Measurements from ENCODE around the gene TREH.
"Not testable (repeated sequence)": the region's sequence is repeated elsewhere in the genome, so short reads cannot be mapped to it uniquely, and the experiment has no call there.

Gene TREH

DNA sequence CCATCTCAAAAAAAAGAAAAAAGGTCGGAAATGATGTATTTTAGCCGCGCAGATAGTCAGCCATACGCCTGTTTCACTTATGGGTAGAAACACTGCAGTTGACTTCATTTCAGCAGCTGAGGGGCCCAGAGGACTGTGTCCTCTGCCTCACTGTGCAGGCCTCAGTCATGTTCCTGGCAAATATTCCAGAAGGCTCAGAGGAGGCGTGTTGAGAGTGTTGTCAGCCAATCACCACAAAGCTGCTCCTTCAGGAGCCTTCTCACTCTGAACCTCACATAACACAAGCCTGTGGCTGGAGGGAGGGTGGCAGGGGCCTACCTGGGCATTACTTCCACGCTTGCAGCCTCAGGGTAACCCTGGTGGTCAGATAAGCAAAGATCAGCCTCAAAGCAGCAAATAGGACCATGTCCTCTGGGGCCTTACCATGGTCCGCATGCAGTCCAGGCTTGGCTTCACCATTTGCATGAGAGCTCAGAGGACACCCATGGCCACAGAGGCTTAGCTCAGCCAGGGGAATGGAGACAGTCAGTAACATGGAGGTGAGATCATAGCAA, 17.3 kb upstream of the TREH start:
- DNase-seq (ENCODE audit: low read depth): no peak

DNA sequence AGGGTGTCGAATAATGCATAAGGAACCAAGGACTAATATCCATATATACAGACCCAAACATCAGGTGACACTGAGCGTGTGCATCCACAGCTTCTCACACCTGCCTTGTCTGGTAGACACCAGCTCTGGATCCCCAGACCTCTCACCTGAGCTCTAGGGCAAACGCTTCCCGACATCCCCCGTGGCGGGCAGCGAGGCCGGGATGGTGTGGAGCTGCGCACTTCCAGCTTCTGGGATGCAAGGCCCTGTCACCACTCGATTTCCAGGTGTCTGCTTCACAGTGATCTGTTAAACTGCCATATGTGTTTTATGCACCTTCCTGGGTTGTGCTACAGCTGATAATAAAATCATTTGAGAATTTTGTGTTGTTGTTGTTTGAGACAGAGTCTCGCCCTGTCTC, 15.3 kb upstream of the TREH start:
- no peak for DNase-seq (ENCODE audit: low read depth)

DNA sequence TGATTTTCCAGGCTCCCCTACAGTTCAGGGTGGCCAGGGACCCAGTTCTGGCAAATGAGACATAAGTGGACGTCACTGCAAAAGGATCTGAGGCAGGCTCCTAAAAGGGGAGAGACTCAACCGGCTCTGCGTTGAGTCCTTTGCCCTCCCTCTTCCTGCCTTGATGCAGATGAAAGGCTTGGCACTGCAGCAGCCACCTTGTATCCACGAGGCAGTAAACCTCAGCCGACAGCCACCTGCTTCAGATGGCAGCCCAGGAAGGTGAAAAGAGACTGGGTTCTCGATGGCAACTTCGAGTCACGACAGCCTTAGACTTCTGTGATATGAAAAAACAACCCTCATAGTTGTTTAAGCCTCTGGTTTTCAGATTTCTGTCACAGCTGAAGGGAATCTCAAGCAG, 14.7 kb upstream of the TREH start:
- DNase-seq (ENCODE audit: low read depth): no peak

DNA sequence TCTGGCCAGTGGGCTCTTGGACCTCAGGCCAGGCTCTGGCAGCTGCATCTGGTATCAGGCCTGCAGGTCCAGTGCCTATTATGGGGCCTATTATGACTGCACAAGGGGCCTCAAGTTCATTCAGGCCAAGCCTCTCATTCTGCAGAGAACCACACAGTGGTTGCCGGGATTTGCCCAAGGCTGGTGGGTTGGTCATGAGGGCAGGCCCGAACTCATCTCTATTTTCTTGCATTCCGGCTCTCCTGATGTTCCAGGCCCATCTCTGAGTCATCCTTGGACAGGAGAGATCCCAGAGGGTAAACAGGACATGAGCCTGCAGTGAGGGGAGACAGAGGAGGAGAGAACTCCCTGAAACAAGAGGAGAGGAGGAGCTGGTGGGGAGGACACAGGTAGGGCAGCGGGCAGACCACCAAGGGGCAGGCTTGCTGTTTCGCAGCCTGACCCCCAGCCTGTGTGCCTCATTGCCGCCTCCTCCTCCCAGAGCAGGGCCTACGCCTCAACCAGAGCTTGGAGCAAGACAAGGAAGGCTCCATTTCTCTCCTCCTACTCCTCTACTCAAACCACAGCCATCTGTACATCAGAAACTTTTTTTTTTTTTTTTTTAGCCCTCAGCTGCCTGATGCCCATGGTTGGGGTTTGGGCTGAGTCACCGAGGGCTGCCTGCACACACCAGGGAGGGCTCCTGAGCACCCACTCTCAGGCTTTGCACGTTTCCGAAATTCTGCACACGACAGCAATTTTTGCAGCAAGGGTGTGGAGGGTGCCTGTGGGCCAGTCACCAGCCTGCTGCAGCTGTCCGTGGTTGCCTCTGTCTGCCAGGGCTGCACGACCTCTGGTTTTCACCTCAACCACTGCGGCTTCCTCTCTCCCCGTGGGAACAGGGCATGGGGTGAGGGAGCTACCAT, 12.7 kb upstream of the TREH start:
- peak; percentile 42 for DNase-seq (ENCODE audit: low read depth)

DNA sequence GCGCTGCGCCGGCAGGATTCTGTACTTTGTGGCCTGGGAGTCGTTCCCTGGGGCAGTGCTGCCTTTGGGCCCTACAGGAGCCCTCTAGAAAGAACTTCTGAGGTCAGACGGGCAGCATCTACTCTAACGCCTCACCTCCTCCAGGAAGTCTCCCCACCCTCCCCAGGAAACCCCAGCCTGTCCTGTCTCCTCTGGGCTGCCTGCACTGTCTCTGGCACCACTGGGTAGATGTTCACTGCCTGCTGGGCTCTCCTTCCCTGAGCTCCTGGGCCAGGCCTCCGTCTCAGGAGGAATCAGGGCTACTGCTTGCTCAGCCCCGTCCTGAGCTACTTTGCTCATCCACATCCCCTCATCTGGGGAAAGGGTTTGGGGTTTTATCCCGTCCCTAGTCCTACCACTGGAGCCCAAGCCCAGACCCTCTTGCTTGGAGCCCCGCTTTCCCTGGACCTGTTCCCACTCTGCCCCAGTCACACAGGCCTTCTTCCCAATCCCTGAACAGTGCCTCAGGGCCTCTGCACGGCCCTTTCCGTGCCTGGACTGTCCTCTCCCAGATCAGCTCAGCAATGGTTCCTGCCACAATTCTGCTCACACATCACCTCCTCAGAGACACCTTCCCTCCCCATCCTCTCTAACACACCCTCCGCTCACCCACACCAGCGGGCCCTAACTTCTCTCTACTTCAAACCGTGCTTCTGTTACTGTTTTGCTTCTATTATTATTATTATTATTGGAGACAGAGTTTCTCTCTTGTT, 11.3 kb upstream of the TREH start:
- no peak for DNase-seq (ENCODE audit: low read depth)

DNA sequence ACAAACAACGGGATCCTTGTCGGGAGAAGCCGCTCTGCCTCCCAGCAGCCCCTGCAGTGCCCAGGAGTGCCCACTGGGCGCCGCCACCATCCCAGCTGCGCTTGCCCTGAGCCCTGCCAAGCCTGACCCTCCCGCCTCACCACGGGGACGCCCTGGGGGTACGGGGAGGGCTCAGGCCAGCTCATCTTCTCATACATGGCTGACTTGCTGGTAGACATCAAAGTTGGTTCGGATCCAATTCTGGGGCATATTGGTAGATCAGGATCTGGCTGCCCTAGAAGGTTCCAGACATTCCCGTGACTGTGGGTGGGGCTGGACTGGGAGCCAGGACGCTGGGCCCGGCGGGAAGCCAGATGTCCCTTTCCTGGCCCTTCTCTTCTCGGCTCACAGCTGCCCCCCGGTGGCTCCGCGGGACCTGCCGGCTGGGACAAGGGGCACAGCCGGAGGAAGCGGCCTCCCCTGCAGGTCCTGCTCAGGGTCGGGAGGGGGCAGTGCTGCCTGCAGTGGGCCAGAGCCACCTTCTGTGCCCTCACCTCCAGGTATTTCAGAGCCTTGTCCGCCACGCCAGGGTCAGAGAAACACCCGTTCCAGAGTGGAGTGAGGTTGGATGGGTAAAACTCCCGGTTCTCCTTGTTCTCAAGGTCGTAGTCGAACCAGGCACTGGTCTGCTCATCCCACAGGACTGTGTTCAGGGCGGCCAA, 10.6 kb upstream of the TREH start:
- DNase-seq (ENCODE audit: low read depth): peak; percentile 67

DNA sequence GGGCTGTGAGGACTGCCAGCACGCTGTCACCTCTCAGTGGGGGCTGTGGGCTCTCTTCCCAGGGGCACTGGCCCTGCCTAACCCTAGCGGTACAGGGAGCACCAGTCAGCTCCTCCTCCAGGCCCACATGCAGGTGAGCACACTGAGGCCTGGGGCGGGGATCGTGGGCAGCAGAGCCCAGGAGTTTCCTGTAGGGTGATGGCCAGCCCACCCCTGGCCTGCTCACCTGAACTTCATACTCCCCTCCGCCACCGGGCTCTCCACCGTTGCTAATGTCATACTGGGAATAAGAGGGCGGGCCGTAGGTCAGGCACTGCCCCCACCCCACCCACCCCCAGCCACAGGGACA, 10.0 kb upstream of the TREH start:
- DNase-seq (ENCODE audit: low read depth): no peak

DNA sequence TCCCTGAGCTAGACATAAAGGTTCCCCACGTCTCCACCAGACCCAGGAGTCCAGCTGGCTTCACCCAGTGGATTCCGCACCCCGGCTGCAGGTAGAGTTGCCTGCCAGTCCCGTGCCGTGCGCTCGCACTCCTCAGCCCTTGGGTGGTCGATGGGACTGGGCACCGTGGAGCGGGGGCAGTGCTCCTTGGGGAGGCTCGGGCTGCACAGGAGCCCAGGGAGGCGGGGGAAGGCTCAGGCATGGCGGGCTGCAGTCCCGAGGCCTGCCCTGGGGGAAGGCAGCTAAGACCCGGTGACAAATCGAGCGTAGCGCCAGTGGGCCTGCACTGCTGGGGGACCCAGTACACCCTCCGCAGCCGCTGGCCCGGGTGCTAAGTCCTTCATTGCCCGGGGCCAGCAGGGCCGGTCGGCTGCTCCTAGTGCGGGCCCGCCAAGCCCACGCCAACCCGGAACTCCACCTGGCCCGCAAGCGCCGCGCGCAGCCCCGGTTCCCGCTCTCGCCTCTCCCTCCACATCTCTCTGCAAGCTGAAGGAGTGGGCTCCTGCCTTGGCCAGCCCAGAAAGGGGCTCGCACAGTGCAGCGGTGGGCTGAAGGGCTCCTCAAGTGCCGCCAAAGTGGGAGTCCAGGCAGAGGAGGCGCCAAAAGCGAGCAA, 9.5 kb upstream of the TREH start:
- DNase-seq (ENCODE audit: low read depth): no peak

DNA sequence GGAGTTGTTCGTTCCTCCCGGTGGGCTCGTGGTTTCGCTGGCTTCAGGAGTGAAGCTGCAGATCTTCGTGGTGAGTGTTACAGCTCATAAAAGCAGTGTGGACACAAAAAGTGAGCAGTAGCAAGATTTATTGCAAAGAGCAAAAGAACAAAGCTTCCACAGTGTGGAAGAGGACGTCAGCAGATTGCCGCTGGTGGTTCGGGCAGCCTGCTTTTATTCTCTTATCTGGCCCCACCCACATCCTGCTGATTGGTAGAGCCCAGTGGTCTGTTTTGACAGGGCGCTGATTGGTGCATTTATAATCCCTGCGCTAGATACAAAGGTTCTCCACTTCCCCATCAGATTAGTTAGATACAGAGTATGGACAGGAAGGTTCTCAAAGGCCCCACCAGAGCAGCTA, 8.9 kb upstream of the TREH start:
- DNase-seq (ENCODE audit: low read depth): not testable (repeated sequence)

DNA sequence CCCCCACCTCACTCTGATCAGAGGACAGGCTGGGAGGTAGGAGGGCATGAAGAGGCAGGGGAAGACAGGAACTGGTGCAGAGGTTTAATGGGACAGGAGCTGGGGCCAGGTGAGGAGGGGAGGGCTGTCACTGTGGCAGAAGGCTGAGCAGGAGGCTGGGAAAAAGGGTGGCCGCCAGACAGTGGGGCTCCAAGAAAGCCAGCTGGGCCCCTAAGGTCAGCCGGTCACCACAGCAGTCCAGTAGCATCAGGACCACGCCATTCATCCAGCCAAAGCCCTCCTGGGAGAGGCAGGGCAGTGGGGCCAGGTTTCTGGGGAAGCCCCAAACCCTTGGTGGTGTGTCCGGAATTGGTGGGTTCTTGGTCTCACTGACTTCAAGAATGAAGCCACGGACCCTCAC, 8.5 kb upstream of the TREH start:
- no peak for DNase-seq (ENCODE audit: low read depth)

DNA sequence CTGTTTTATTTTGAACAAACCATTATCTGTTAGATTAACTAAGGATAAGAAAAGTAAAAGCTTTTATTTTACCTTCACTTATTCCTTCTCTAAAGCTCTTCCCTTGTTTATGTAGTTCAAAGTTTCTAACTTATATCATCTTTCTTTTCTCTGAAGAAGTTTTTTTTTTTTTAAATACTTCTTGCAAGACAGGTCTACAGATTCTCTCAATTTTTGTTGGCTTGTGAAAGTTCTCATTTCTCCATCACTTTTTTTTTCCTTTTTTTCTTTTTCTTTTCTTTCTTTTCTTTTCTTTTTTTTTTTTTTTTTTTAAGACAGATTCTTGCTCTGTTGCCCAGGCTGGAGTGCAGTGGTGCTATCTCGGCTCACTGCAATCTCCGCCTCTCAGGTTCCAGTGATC, 4.7 kb upstream of the TREH start:
- DNase-seq (ENCODE audit: low read depth): no peak

DNA sequence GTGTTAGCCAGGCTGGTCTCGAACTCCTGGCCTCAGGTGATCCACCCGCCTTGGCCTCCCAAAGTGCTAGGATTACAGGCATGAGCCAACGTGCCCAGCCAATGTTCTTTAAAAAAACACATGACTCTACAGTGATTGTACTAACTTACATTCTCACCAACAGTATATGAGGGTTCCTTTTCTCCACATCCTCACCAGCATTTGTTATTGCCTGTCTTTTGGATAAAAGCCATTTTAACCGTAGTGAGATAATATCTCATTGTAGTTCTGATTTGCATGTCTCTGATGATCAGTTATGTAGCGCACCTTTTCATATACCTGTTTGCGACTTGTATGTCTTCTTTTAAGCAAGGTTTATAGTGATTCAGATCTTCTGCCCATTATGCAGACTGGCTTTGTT, 3.5 kb upstream of the TREH start:
- DNase-seq (ENCODE audit: low read depth): not testable (repeated sequence)

DNA sequence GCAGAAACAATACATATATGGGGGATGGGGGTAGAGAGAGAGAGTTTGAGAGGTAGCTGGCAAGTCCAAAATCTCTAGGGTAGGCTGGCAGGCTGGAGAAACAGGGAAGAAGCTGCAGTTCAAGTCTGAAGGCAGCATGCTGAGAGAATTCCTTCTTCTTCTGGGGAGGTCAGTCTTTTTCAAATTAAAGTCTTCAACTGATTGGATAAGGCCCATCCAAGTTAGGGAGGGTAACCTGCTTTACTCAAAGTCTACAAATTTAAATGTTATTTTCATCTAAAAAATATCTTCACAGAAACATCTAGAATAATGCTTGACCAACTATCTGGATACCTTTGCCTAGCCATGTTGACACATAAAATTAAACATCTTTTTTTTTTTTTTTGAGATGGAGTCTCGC, 2.9 kb upstream of the TREH start:
- no peak for DNase-seq (ENCODE audit: low read depth)

DNA sequence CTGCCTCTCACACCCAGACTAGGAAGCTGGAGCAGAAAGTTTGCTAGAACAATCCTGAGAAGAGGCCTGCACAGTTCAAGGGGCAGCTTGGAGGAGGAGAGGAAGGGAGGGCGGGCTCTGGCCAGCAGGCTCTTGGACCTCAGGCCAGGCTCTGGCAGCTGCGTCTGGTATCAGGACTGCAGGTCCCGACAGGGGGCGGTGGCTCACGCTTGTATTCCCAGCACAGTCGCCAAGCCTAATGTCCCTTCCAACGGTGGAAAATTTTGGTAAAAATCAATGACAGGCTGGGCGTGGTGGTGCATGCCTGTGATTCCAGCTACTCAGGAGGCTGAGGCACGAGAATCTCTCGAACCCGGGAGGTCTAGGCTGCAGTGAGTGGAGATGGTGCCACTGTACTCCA, 542 bp downstream of the TREH start:
- DNase-seq (ENCODE audit: low read depth): not testable (repeated sequence)

DNA sequence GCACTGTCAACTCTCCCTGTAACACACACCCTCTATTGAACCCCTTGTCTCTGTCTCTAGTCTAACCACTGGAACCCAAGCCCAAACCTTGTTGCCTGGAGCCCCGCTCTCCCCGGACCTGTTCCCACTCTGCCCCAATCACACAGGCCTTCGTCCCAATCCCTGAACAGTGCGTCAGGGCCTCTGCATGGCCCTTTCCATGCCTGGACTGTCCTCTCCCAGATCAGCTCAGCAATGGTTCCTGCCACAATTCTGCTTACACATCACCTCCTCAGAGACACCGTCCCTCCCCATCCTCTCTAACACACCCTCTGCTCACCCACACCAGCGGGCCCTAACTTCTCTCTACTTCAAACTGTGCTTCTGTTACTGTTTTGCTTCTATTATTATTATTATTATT, 1.5 kb downstream of the TREH start:
- DNase-seq (ENCODE audit: low read depth): no peak

DNA sequence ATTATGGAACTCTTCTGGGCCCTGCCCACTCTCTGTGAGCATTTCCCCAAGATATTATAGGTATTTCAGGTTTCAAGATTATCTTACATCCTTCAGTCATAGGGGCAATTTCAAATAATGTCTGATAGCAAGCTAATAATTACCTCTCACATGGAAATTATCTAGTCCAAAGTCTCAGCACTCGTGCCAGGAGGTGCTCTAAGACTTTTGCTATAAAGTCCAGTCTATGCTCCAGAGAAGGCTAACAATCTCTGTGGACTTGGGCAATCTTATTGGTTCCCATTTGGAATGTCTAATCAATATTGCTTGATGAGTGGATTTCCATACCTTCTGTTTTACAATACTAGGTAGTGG, 5.4 kb downstream of the TREH start:
- DNase-seq (ENCODE audit: low read depth): no peak

DNA sequence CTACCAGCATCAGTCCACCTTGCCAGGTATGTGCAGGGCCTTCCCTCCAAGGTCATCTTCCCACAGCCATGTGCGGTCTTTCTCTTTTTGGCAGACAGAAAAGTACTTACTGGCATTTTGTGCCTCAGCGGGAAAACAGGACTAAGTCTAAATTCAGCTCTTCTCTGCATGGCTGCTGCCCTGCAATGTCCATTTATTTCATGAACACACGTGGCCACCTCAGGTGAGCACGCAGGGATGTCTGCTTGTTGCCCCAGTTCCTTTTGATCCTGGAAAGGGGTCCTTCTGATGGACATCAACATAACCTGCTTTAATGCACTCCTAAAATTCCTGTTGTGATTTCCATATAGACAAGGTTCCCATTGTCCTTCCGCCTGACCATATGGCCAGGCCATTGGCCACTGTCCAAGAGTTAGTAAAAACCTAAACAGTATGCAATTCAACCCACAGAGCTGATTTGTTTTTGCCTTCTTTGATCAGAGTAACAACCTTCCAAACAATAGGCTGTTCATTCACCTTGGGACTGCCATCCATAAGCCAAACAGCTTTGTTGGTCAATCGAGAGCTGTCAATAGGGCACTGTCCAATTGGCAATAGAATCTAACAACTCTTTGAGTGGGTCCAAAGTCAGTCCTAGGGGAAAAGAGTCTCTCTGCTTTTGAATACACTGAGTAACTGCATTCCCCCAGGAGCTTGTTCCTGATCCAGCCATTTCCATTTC, 5.9 kb downstream of the TREH start:
- DNase-seq (ENCODE audit: low read depth): no peak

DNA sequence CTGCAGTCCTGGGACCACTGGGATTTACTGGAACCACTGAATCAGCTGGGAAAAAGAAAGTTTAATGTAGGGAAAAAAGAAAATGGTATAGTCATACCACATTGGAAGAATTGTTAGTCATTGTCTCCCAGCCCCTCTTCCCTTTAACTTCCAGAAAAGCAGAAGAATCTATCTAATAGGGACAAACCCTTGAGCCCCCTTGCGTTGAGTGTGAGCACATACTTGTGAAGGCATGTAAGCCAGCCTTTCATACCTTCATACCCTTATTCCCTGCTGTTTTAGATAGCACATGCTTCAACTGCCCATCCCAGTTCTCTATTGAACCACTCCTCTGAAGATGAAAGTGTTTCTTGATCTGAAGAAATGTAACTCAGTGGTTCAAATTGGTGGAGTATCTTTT, 6.6 kb downstream of the TREH start:
- no peak for DNase-seq (ENCODE audit: low read depth)

DNA sequence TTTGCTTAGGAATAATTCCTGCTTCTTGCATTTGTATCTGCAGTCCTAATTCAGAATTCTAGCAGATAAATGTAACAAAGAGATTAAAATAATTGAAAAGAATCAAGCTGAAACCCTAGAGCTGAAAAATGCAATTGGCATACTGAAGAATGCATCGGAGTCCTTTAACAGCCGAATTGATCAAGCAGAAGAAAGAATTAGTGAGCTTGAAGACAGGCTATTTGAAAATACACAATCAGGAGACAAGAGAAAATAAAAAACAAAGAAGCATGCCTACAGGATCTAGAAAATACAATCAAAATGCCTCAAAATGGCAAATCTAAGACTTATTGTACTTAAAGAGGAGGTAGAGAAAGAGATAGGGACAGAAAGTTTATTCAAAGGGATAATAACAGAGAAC, 8.2 kb downstream of the TREH start:
- DNase-seq (ENCODE audit: low read depth): no peak

DNA sequence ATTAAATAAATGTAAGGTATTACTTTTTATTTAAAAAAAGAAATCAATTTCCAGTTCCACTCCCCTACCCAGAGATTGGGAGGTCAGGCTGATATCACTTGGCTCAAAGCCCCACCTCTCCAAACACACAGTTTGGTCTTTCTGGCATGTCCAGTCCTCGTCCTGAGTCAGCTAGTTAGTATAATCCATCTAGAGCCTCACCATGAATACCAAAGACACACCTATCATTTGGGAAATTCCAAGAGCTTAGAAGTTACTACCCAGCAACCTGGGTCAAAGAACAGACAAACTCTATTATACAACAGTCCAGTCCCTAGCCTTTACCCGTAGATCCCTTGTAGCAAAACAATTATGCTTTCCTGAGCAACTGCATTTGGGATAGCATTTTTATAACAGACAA, 9.4 kb downstream of the TREH start:
- no peak for DNase-seq (ENCODE audit: low read depth)

DNA sequence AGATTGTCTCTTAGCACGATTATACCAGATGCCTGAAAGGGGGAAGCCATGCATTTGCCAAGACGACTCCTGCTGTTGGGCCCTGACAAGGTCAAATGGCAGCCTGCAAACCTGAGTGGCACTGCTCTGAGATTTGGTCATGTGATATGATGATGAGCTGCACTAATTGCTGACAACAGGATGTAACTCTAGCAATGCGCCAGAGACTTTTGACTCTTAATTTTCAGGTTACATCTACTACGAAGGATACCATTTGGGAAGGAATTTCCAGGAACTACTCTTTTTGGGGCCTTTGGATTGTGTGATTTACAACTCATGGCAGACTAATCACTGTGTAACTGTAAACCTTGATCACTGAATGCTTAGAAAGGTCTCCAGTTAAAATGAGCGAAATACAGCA, 13.1 kb downstream of the TREH start:
- no peak for DNase-seq (ENCODE audit: low read depth)

DNA sequence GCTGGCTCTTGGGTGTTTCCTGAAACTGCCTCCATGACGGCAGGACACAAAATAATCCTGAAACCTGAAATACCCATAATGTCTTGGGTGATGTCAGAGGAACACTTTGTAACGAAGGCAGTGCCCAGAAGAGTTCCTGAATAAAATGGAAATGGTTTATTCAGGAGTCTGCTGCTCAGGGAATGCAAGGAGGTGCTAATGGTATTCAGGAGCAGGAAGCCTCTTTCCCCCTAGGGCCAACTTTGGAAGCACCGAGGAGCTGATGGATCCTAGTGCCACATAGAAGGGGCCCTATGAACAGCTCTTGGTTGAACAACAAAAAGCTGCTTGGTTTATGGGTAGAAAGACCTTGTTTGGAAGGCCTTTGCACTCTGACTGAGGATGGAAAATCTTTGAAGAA, 15.5 kb downstream of the TREH start:
- no peak for DNase-seq (ENCODE audit: low read depth)

All from stimulated activated CD8-positive, alpha-beta memory T cell treated with anti-CD3 and anti-CD28 coated beads, Interleukin-12 subunit alpha, Interleukin-12 subunit beta, amount 100 ng/mL, for 1 hour (primary cell).